ENCODE measurements around the gene RWDD3.

The RWDD3 gene

GRCh38 chr1:95281781-95282517 is 47.9 kb downstream of the RWDD3 start:
- TF ChIP-seq EZH2 (IDR thresholded peaks at IDR 0.05) (no peak), FOXP2 (optimal IDR thresholded peaks at IDR 0.05; ENCODE audit: control extremely low read depth, extremely low read length, insufficient read depth) (no peak), POLR2AphosphoS5 (IDR thresholded peaks at IDR 0.05; ENCODE audit: borderline replicate concordance, low read depth, low read length) (no peak)
- no peak for DNase-seq (ENCODE audit: low read depth, low spot score)
- H3K4me3 ChIP-seq: peak overlapping the region; percentile 46; the same call in 1 of the 2 replicates
- peak overlapping the region; percentile 84 for H3K27ac ChIP-seq
- H3K9me3 ChIP-seq (ENCODE audit: low read depth, low read length): no peaks in the 10 kb centered on the region
- peak overlapping the region; percentile 27 for H3K9ac ChIP-seq (ENCODE audit: insufficient read length)
- no peaks in the 10 kb centered on the region for H3K36me3 ChIP-seq (ENCODE audit: insufficient read depth, low read length)

DNA sequence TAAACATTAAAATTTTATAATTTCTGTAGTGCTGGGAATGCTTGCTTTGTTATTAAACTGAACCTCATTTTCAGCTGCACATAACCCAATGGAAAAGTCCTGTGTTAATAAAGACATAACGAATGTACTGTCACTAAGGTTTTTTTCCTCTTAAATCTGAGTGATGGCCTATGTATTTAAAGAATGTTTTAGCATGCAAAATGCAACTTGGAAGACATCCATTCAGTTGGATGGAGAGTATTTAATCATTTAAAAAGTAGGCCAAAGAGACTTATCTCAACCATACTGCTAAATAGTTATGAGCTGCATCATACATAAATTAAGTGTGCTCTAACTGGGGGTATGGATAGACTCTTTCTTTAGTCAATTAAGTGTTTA is 48.5 kb downstream of the RWDD3 start:
- H3K36me3 ChIP-seq (ENCODE audit: insufficient read depth, low read length): no peaks in the 10 kb centered on the region
- no peak overlapping the region for H3K4me3 ChIP-seq
- TF ChIP-seq POLR2AphosphoS5 (IDR thresholded peaks at IDR 0.05; ENCODE audit: borderline replicate concordance, low read depth, low read length): no peak
- no peak for TF ChIP-seq EZH2 (IDR thresholded peaks at IDR 0.05)
- no peak for TF ChIP-seq FOXP2 (optimal IDR thresholded peaks at IDR 0.05; ENCODE audit: control extremely low read depth, extremely low read length, insufficient read depth)
- no peaks in the 10 kb centered on the region for H3K9me3 ChIP-seq (ENCODE audit: low read depth, low read length)
- H3K9ac ChIP-seq (ENCODE audit: insufficient read length): no peak overlapping the region
- no peak for DNase-seq (ENCODE audit: low read depth, low spot score)
- 0 out of 2 replicates have a peak overlapping the region, but pooled peaks have one; percentile 20 for H3K27ac ChIP-seq

GRCh38 chr1:95284420-95284819 is 50.4 kb downstream of the RWDD3 start:
- Histone ChIP-seq H3K9me3 (ENCODE audit: low read depth, low read length) (no peaks in the 10 kb centered on the region), H3K36me3 (ENCODE audit: insufficient read depth, low read length) (no peaks in the 10 kb centered on the region), H3K9ac (ENCODE audit: insufficient read length) (no peak overlapping the region), H3K27ac (no peak overlapping the region), H3K4me3 (no peak overlapping the region)
- no peak for DNase-seq (ENCODE audit: low read depth, low spot score)
- TF ChIP-seq EZH2 (IDR thresholded peaks at IDR 0.05) (no peak), FOXP2 (optimal IDR thresholded peaks at IDR 0.05; ENCODE audit: control extremely low read depth, extremely low read length, insufficient read depth) (no peak), POLR2AphosphoS5 (IDR thresholded peaks at IDR 0.05; ENCODE audit: borderline replicate concordance, low read depth, low read length) (no peak)

DNA sequence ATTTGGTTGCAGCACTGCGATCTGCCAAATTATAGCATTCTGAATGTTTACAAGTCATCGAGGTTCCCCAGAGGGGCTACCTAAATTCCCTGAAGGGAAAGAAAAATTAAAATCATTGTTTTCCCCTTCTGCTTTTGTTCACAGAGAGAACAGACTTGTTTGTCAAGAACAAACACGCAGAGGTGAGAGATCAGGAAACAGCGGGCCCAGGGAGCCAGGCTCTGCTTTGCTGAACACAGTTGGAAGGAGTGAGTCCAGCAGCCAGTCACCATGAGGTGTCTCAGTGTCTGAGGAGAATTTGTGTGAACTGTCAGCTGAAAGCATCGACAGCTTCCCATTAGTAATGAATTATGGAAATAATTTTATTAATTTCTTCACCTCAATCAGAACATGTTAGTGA is 52.5 kb downstream of the RWDD3 start:
- Histone ChIP-seq H3K36me3 (ENCODE audit: insufficient read depth, low read length) (no peaks in the 10 kb centered on the region), H3K27ac (no peak overlapping the region), H3K4me3 (no peak overlapping the region), H3K9ac (ENCODE audit: insufficient read length) (no peak overlapping the region), H3K9me3 (ENCODE audit: low read depth, low read length) (no peaks in the 10 kb centered on the region)
- no peak for DNase-seq (ENCODE audit: low read depth, low spot score)
- TF ChIP-seq POLR2AphosphoS5 (IDR thresholded peaks at IDR 0.05; ENCODE audit: borderline replicate concordance, low read depth, low read length) (no peak), EZH2 (IDR thresholded peaks at IDR 0.05) (no peak), FOXP2 (optimal IDR thresholded peaks at IDR 0.05; ENCODE audit: control extremely low read depth, extremely low read length, insufficient read depth) (no peak)

DNA sequence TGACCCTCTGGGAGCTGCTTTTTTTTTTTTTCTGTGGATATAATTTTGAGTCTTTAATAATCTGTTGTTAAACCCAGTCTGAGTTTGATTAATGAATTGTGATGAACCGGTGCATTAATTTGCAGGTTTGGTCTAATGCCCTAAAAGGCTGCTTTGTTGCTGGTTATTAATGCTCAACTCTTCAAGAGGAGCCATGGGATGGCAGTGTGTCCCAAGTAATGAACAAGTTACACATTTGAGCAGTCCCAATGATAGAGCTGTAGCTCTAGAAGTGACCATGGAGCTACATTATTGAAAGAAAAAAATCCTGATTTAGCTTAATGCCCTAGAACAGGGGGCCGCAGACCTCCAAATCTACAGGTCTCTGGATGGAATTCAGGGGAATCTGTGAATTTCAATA is 53.1 kb downstream of the RWDD3 start:
- H3K27ac ChIP-seq: no peak overlapping the region
- no peaks in the 10 kb centered on the region for H3K9me3 ChIP-seq (ENCODE audit: low read depth, low read length)
- DNase-seq (ENCODE audit: low read depth, low spot score): no peak
- no peak overlapping the region for H3K9ac ChIP-seq (ENCODE audit: insufficient read length)
- TF ChIP-seq FOXP2 (optimal IDR thresholded peaks at IDR 0.05; ENCODE audit: control extremely low read depth, extremely low read length, insufficient read depth) (no peak), POLR2AphosphoS5 (IDR thresholded peaks at IDR 0.05; ENCODE audit: borderline replicate concordance, low read depth, low read length) (no peak), EZH2 (IDR thresholded peaks at IDR 0.05) (no peak)
- no peaks in the 10 kb centered on the region for H3K36me3 ChIP-seq (ENCODE audit: insufficient read depth, low read length)
- no peak overlapping the region for H3K4me3 ChIP-seq

DNA sequence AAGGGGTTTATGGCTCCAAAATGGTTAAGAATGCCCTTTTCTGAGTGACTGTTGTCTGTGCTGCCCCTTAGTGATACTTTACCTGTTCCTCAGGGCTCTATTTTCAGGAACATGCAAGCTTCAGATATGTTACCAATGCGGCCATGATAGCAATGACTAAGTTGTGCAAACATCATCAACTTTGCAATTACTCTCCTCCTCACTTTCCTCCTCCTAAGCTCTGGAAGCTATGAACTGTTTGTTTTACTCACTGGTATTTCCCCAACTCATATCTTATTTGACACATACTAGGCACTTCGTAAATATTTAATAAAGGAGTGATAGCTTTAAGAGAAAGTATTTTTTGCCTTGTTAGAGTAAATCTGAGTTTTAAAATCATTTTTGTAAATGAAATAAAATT is 53.8 kb downstream of the RWDD3 start:
- Histone ChIP-seq H3K4me3 (no peak overlapping the region), H3K27ac (no peak overlapping the region), H3K36me3 (ENCODE audit: insufficient read depth, low read length) (no peaks in the 10 kb centered on the region), H3K9me3 (ENCODE audit: low read depth, low read length) (no peaks in the 10 kb centered on the region), H3K9ac (ENCODE audit: insufficient read length) (no peak overlapping the region)
- DNase-seq (ENCODE audit: low read depth, low spot score): no peak
- TF ChIP-seq EZH2 (IDR thresholded peaks at IDR 0.05) (no peak), POLR2AphosphoS5 (IDR thresholded peaks at IDR 0.05; ENCODE audit: borderline replicate concordance, low read depth, low read length) (no peak), FOXP2 (optimal IDR thresholded peaks at IDR 0.05; ENCODE audit: control extremely low read depth, extremely low read length, insufficient read depth) (no peak)

All from SK-N-MC (cell line).